ENCODE measurements around the gene ERC2. TPM values are rescaled to one million over a fixed set of nuclear protein-coding genes. Genes with fewer than 3 reads are reported as not detected.

The ERC2 gene
- total RNA-seq, 1 donor from 2014 or later: 32.5 TPM

DNA sequence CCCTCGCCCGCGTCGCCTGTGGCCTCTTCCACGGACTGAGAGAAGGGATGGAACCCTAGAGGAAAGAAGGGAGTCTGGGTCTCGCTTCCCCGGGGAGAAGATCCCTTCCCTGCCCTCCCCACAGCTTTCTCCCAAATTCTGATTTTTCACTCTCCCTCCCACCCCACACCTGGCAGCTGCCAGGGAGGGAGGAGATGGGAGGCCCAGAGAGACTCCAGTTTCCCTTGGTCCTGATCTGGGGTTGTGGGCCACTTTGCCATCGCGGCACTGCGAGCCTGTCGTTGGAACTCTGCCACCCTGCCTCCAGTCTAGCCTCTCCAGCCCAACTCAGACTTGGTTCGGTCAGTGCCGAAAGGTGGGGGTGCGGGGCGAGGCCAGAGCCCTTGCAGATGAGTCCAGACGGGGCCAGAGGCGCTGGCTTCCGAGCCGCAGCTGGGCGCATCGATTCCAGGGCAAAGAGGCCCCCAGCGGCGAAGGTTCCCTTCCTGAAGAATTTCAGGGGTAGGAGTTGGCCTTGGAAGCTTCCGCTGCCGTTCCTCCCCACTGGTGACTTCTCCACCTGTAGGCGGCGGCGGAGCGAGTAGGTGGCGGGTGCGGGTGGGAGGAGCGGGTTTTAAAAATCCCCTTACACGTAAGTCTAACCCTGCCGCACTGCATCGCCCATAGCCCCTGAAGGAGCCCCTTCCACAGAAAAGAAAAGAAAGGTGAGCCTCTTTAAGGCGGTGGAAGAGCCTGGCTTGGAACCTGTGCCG, 986.3 kb downstream of the ERC2 start:
- Mint-ChIP-seq H3K4me1 (ENCODE audit: low read depth) (peaks cover 39% of the 10 kb centered on the region), H3K27ac (no peak overlapping the region), H3K9me3 (ENCODE audit: low read depth) (no peaks in the 10 kb centered on the region), H3K27me3 (peaks cover 78% of the 10 kb centered on the region), H3K36me3 (ENCODE audit: insufficient read depth) (no peaks in the 10 kb centered on the region), H3K4me3 (ENCODE audit: low read depth) (peak overlapping the region; percentile 67)
- no peak for DNase-seq (ENCODE audit: low spot score, unreplicated experiment)
- TF ChIP-seq, protein P1, sequence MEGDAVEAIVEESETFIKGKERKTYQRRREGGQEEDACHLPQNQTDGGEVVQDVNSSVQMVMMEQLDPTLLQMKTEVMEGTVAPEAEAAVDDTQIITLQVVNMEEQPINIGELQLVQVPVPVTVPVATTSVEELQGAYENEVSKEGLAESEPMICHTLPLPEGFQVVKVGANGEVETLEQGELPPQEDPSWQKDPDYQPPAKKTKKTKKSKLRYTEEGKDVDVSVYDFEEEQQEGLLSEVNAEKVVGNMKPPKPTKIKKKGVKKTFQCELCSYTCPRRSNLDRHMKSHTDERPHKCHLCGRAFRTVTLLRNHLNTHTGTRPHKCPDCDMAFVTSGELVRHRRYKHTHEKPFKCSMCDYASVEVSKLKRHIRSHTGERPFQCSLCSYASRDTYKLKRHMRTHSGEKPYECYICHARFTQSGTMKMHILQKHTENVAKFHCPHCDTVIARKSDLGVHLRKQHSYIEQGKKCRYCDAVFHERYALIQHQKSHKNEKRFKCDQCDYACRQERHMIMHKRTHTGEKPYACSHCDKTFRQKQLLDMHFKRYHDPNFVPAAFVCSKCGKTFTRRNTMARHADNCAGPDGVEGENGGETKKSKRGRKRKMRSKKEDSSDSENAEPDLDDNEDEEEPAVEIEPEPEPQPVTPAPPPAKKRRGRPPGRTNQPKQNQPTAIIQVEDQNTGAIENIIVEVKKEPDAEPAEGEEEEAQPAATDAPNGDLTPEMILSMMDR (IDR thresholded peaks at IDR 0.05; ENCODE audit: unreplicated experiment): peak; percentile 28

DNA sequence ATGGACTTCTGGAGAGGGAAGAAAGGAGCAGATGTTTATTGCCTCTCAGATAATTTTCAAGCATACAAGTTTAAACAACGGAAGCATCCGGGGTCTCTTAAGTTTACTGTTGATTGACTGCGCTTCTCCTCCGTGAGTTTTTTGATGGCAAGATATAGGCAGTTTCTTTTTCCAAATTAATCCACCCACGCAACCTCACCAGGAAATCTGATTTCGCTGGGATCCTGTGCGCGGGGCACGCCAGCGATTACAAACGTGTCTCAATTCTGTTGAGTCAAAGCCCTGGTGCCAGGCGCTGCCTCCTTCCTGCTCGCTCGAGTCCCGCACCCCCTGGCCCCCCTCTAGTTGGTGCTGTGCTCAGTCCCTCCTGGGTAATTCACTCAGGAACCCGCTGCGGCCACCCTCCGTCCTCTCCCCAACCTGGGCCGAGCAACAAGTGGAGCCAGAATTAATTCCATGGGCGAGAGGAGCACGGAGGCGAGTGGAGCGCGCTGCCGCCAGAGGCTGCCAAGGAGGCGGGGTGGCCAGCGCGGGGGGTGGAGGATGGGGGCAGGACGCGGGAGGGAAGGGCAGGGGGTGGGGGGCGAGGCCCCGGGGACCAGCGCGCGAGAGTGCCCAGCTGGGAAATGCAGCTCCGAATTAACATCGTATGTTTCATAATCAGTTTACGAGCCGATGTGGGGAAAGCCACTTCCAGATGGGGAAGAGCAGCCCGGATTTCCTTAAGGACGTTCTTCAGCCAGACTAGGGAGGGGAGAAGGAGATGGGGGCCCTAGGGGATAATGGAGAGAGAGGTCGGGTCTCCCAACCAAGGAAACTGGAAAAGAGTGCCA, 987.1 kb downstream of the ERC2 start:
- H3K27ac Mint-ChIP-seq: peak overlapping the region; percentile 76
- H3K27me3 Mint-ChIP-seq: peaks cover 79% of the 10 kb centered on the region
- TF ChIP-seq, protein P1 (IDR thresholded peaks at IDR 0.05; ENCODE audit: unreplicated experiment): no peak
- H3K36me3 Mint-ChIP-seq (ENCODE audit: insufficient read depth): no peaks in the 10 kb centered on the region
- peak overlapping the region; percentile 65 for H3K4me3 Mint-ChIP-seq (ENCODE audit: low read depth)
- DNase-seq (ENCODE audit: low spot score, unreplicated experiment): no peak
- no peaks in the 10 kb centered on the region for H3K9me3 Mint-ChIP-seq (ENCODE audit: low read depth)
- peaks cover 34% of the 10 kb centered on the region for H3K4me1 Mint-ChIP-seq (ENCODE audit: low read depth)

DNA sequence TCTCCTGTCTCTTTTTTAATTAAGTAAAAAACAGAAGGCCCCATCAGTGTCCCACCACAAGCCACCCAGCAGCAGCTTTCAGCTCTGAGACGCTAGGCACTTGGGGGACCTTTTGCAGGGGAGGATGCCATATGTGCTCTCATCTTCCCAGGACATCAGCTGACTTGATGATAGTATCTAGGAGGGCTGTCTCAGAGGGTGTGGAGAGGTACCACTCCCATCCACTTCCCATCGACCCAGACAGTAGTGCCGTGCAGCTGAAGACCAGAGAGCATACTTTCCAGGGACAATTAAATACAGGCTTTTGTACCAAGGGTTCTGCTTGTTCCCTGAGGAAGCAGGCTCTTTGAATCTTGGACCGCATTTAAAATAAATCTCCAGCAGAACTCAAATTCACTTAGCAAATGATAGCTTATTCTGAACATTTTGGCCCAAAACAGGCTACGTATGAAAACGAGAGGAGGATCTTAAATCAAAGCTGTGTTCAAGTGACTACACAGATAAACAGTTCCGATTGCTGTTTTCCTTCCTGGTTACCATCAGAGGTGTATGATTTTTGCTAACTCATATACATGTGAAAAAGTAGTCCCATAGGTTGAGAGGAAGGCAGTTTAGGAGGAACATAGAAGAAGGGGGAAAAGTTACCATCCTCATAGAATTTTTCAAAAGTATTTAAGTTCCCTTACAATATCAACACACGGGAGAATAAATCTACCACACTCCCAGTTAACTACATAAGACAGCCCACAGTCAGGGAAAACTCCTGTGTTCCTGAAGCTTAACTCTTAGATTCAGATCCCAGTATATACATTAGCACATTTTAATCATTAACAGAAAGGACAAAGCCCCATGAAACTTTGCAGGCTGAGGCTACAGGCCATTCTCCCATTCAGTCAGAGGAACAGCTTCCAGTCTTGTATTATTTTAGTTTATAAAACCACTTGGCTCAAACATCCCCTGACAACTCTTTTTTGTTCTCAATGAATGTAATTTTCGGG, 990.7 kb downstream of the ERC2 start:
- DNase-seq (ENCODE audit: low spot score, unreplicated experiment): no peak
- Mint-ChIP-seq H3K27me3 (peaks cover 78% of the 10 kb centered on the region), H3K27ac (no peak overlapping the region), H3K36me3 (ENCODE audit: insufficient read depth) (no peaks in the 10 kb centered on the region), H3K4me1 (ENCODE audit: low read depth) (peaks cover 25% of the 10 kb centered on the region), H3K4me3 (ENCODE audit: low read depth) (no peak overlapping the region), H3K9me3 (ENCODE audit: low read depth) (no peaks in the 10 kb centered on the region)
- TF ChIP-seq, protein P1 (IDR thresholded peaks at IDR 0.05; ENCODE audit: unreplicated experiment): no peak

DNA sequence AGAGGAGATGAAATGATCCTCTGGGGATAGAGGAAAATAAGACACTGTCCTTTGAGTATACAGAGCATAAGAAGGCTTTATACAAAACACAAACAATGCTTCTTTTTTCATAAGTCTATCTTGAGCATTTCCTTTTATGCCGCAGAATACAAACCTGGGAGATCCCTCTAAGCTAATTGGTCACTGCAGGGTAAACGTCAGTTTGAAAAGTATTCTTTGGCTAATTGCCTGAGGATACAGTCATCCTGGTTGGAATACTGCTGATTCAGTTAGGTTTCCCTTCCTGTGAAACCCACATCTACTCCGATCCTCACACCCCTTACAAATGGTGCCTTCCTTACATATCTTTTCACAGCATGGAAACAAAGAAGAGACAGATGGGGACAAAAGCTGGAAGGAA, 991.8 kb downstream of the ERC2 start:
- TF ChIP-seq, protein P1 (IDR thresholded peaks at IDR 0.05; ENCODE audit: unreplicated experiment): no peak
- Mint-ChIP-seq H3K27me3 (peaks cover 76% of the 10 kb centered on the region), H3K36me3 (ENCODE audit: insufficient read depth) (peaks cover 2% of the 10 kb centered on the region), H3K4me3 (ENCODE audit: low read depth) (no peak overlapping the region), H3K27ac (no peak overlapping the region), H3K4me1 (ENCODE audit: low read depth) (peaks cover 25% of the 10 kb centered on the region), H3K9me3 (ENCODE audit: low read depth) (no peaks in the 10 kb centered on the region)
- DNase-seq (ENCODE audit: low spot score, unreplicated experiment): no peak
